K562 (cell line): ENCODE data around the gene PHF1. TPM values are rescaled to one million over a fixed set of nuclear protein-coding genes. Genes with fewer than 3 reads are reported as not detected.

Experiments
- BRF2 ChIP-seq: IDR thresholded peaks from 3 replicates; pipeline ENCODE4 v1.6.1; 2011; ENCODE audit warnings: borderline replicate concordance, mild to moderate bottlenecking; ENCODE audit not compliant: insufficient read length, insufficient read depth
- CHD7 ChIP-seq: fragments of 200-600 bp; sonication (generic); IDR thresholded peaks from one replicate; pipeline ENCODE4 v1.6.1; 2012; ENCODE audit warnings: mild to moderate bottlenecking, low read depth, low read length, inconsistent platforms
- GMEB1 ChIP-seq: fragments of 250-450 bp; sonication (Bioruptor Pico); IDR thresholded peaks from 2 replicates; pipeline ENCODE4 v1.4.0; 2020; ENCODE audit warnings: mild to moderate bottlenecking
- MEF2A ChIP-seq: IDR thresholded peaks from 2 replicates; pipeline ENCODE4 v1.6.1; 2011; ENCODE audit warnings: low read depth, mild to moderate bottlenecking, low read length, moderate library complexity; ENCODE audit not compliant: control insufficient read depth
- RNF219 ChIP-seq: fragments of 250-450 bp; sonication (Bioruptor Pico); IDR thresholded peaks from 2 replicates; pipeline ENCODE4 v1.5.0; 2022; ENCODE audit warnings: mild to moderate bottlenecking
- TEAD4 ChIP-seq, 2 experiments: sonication (generic) in 1 of 2; formaldehyde crosslinking in 1 of 2; IDR thresholded peaks; 2 replicates each; pipeline versions ENCODE4 v1.6.1 to v1.8.0; 2012 to 2022; ENCODE audit warnings: borderline replicate concordance in 1 of 2, inconsistent platforms in 1 of 2, low read length in 1 of 2, mild to moderate bottlenecking in 1 of 2, missing genetic modification reagents in 1 of 2
- ZBTB43 ChIP-seq: sonication (generic); formaldehyde crosslinking; IDR thresholded peaks from 2 replicates; pipeline ENCODE4 v1.8.0; 2023; ENCODE audit warnings: mild to moderate bottlenecking, missing genetic modification reagents
- polyA plus RNA-seq, 8 experiments: library from polyadenylated mRNA; depleted of rRNA in 4 of 8; stranded (reverse) in 5 of 8; unstranded in 3 of 8; fragments of >200 nt; fragmentation: Nextera tagmentation in 2 of 8; fragmentation: Illumina TruSeq in 1 of 8; extraction: Ambion mirVana in 2 of 8; extraction: Trizol in 1 of 8; gene quantifications; 2 replicates each; pipeline versions ENCODE4 v1.2.1 to v1.2.3, GENCODE V29; 2011 to 2014; ENCODE audit warnings: inconsistent platforms in 1 of 8, missing spikeins in 1 of 8
- total RNA-seq, 7 experiments: library from RNA; depleted of rRNA in 6 of 7; stranded (reverse); fragments of >200 nt in 6 of 7; fragmentation: Illumina TruSeq in 2 of 7; extraction: Trizol in 2 of 7; gene quantifications; 2 replicates each; pipeline versions ENCODE4 v1.2.1 to v1.2.3, GENCODE V29; 2011 to 2021; ENCODE audit warnings: low replicate concordance in 1 of 7

The PHF1 gene
- total and polyA plus RNA-seq, 9 of the 15 experiments (the other 6 are each of a cell fraction or from before 2014, with no cell fraction given): 3.7 to 64.2 (median 33.7) TPM

- no peak for TF ChIP-seq MEF2A
- peak; percentile 25; the same call in 1 of the 2 replicates for TF ChIP-seq TEAD4 (IDR thresholded peaks at IDR 0.05; ENCODE audit: low read length)
- no peak for TF ChIP-seq TEAD4 (CRISPR knock-in tag; IDR thresholded peaks at IDR 0.05; ENCODE audit: borderline replicate concordance)
- no peak for TF ChIP-seq RNF219 (CRISPR knock-in tag)
- no peak for TF ChIP-seq GMEB1 (CRISPR knock-in tag)
- TF ChIP-seq BRF2: no peak
- TF ChIP-seq CHD7: no peak
- TF ChIP-seq ZBTB43 (CRISPR knock-in tag): no peak
Measured at GRCh38 chr6:33417128-33417902, 6.5 kb downstream of the PHF1 start (continued).
